GM18870 (cell line): ENCODE results near the gene CYP2J2.
"Not testable (repeated sequence)": the region's sequence is repeated elsewhere in the genome, so short reads cannot be mapped to it uniquely, and the experiment has no call there.

ENCODE experiments used
- ATAC-seq: cut with Tn5 transposase; IDR thresholded peaks from one replicate; pipeline ENCODE4 v1.9.1; 2021; ENCODE audit warnings: moderate library complexity; ENCODE audit not compliant: unreplicated experiment

The CYP2J2 gene

DNA sequence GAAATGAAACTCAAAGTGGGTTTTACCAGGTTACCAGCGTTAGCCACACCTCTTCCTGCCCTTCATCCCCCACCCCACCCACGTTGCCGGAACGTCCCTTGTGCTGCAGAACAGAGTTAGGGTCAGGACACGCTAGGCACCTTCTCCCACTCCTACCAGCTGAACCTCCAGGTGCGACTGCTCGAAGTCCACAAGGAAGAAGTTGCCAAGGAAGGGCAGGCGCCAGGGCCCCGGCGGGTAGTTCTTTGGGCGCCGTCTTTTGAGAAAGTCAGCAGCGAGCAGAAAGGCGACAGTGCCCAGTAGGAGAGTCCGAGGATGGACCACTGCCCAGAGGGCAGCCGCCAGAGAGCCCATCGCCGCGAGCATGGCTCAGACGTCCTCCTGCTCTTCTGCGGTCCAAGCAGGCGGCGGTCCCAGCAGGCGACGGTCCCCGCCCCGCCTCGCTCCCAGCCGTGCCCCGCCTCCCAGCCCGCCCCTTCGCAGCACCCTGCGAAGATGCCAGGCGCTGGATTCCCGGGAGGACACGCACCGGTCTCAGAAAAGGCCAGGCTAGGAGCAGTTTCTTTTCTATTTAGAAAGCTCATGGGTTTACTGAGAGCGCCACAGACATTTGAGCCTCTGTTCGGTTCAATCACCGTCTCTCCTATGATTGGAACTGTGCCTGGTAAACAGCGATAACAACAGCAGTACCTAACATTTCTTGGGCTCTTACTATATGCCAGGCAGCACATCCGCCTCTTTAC lies at the start of gene CYP2J2:
CYP2J2 (minus strand) TSS at position 393 of the 743 bp plus-strand sequence; CDS start at position 366, 27 bp downstream.
- ATAC-seq: no peak

GRCh38 chr1:59973719-59974118 lies 47.1 kb upstream of the CYP2J2 start:
- ATAC-seq: no peak

GRCh38 chr1:59972216-59972927 lies 45.8 kb upstream of the CYP2J2 start:
- ATAC-seq: no peak

DNA sequence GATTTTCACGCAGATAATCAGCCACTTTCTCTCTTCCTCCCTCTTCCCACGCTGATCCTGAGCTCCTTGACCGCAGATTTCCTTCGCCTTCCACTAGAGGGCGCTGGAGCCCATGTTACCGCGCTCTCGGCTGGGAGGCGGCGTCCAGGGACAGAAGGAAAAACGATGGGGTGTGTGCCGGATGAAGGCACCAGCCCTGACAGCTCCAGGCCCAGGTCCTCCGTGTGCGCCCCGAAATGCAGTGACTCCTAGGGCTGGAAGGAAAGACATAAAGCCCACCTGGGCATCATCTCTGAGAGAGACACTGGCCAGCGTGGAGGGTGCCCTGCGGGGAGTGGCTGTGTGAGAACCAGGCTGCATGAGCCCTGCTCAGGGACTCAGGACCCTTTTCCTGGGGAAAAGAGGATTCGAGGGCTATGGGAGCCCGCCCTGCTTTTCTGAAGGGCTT lies 44.9 kb upstream of the CYP2J2 start:
- ATAC-seq: peak; percentile 60

DNA sequence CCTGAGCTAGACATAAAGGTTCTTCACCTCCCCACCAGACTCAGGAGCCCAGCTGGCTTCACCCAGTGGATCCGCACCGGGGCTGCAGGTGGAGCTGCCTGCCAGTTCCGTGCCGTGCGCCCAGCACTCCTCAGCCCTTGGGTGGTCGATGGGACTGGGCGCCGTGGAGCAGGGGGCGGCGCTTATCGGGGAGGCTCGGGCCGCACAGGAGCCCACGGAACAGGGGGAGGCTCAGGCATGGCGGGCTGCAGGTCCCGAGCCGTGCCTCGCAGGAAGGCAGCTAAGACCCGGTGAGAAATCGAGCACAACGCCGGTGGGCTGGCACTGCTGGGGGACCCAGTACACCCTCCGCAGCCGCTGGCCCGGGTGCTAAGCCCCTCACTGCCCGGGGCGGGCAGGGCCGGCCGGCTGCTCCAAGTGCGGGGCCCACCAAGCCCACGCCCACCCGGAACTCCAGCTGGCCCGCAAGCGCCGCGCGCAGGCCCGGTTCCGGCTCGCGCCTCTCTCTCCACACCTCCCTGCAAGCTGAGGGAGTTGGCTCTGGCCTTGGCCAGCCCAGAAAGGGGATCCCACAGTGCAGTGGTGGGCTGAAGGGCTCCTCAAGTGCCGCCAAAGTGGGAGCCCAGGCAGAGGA lies 43.1 kb upstream of the CYP2J2 start:
- not testable (repeated sequence) for ATAC-seq

- ATAC-seq: not testable (repeated sequence)
Measured at GRCh38 chr1:59968746-59969145, 42.2 kb upstream of the CYP2J2 start.

- ATAC-seq: no peak
Measured at GRCh38 chr1:59967780-59968179, 41.2 kb upstream of the CYP2J2 start.

DNA sequence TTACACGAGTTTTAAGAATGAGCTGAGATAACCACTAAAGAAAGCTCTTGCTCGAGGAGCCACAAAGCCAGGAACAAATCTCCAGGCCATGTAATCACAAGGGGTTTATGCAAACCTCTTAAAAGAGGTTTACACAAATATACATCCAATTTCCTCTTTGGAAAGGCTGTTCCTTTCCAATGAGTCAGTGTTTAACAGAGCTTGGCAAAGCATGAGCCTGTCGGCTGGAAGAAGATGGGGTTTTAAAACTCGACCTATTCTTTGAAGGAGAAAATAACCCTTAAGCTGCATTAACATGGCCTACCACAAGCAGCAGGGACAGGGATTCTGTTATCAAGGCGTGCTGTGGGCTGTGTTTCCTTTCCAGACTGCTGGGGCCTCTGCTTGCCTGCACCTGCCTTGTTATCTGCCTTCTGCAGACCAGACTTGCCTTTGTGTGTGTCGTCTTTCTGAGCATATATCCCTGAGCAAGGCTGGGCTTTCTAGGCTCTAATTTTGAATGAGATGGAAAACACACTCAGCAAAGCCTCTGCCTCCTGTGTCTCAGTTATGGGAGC lies 40.6 kb upstream of the CYP2J2 start:
- ATAC-seq: no peak

- ATAC-seq: no peak
Measured at GRCh38 chr1:59952065-59952464, 25.5 kb upstream of the CYP2J2 start.

DNA sequence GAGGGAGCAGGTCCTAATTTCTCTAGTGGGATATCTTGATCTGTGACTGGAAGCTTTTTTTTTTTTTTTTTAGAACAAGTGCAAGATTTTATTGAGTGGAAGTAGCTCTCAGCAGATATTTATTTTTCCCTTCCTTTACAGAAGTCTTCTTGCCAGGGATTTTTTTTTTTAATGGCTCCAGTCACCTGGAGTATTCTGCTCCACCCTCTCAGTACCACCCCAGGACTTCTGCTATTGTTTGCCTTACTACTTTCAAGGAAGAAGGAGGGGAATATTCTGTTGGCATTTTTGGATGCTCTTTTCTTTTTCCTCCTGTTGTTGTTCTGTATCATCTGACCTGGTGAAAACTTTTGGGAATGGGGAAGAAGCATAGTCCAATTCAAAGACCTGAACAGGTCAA lies 23.1 kb upstream of the CYP2J2 start:
- ATAC-seq: no peak

DNA sequence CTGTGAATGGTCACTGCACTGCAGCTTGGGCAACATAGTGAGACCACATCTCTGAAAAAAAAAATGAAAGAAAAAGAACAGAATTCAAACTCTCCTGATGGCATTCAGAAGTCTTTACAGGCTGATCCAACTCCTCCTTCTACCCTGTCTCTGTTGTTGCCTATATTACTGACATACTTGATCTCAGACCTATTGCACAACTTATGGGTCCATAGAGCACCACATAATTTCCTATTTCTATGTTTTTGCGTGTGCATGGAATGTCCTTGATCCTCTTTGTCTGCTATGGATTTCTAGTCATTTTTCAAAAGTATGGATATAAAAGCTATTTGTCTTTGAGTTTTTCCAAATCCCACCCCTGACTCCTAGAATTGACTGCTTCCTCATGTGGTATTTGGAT lies 22.4 kb upstream of the CYP2J2 start:
- ATAC-seq: no peak

GRCh38 chr1:59947047-59947938 lies 20.7 kb upstream of the CYP2J2 start:
- peak; percentile 94 for ATAC-seq

DNA sequence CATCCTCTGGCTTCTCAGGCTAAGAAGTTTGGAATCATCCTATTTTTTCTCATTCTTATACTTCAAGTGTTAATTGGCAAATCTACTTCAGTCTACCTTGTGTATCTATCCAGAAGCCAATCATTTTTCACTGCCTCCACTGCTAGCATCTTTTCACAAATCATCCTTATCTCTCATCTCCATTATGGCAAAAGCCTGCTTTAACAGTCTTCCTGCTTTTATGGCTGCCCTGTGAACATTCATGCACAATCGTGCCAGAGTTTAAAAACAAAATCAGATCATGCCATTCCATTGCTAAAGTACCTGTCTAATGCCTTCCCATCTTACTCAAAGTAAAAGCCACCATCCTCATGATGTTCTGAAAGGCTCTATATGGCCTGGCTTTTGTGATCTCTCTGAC lies 19.2 kb upstream of the CYP2J2 start:
- ATAC-seq: no peak

DNA sequence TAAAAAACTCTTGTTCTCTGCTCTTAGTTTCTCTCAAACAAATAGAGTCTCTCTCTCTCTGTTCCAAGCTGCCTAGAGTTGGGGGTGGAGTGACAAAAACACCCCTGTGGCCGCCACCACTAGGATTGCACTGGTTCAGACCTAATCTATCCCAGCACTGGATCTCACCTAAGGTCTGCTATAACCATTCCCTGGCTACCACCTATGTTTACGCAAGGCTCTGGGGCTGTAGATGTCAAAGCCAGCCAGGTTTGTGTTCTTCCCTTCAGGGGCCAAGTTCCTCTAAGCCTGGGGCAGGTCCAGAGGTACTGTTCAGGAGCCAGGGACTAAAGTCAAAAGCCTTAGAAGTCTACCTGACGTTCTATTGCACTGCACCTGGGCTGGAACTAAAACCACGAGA lies 12.8 kb upstream of the CYP2J2 start:
- ATAC-seq: no peak

DNA sequence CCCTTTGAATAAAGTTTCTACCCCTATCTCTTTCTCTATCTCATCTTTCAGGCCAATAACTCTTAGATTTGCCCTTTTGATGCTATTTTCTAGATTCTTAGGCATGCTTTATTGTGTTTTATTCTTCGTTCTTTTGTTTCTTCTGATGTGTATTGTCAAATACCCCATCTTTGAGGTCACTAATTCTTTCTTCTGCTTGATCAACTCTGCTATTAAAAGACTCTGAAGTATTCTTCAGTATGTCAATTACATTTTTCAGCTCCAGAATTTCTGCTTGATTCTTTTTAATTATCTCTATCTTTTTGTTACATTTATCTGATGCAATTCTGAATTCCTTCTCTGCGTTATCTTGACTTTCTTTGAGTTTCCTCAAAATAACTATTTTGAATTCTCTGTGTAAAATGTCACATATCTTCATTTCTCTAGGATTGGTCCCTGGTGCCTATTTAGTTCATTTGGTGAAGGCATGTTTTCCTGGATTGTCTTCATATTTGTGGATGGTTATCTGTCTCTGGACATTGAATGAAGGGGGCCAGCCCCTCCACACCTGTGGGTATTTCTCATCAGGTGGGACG lies 11.2 kb upstream of the CYP2J2 start:
- no peak for ATAC-seq

DNA sequence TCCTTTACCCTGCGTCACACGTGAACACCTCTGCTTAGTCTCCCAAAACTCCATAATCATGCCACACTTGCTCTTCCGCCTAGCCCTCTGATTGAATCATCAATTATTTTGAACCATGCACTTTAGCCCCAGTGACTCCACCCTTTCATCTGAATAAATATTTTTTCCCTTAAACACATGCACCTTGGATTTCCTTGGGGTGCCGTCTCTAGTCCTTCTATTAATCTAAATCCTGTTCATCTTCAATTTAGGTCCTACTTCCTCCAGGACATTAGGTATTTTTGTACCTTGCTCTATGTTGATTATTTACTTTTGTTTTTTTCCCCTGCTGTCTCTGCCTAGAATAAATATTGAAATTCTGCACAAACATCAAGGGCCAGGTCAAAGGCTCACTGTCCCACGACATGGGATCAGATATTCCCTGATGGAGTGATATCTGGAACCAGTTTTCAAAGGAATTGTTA lies 9.8 kb upstream of the CYP2J2 start:
- ATAC-seq: no peak

DNA sequence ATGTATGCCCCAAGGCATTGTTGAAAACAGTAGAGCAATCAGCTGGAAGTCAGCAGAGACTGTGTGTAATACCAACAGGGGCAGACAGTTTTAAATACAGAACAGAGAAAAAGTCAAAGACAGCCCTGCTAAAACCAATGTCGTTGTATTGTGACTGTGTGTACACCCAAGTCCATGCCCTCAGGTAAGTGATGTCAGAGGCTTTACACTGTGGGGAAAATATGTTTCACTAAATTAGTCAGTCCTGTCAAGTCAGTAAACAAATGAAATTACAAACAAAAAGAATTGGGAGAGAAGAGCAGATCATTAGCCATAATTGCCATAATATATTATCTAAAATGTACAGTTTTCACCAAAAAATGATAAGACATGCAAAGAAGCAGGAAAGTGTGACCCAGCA lies 2.4 kb upstream of the CYP2J2 start:
- ATAC-seq: peak; percentile 46

GRCh38 chr1:59927213-59927612 lies 640 bp upstream of the CYP2J2 start:
- no peak for ATAC-seq

GRCh38 chr1:59924653-59925052 lies 1.9 kb downstream of the CYP2J2 start:
- ATAC-seq: no peak

GRCh38 chr1:59921258-59921899 lies 5.2 kb downstream of the CYP2J2 start:
- ATAC-seq: not testable (repeated sequence)
